ENCODE measurements around the gene SLC6A1.

Gene SLC6A1

DNA sequence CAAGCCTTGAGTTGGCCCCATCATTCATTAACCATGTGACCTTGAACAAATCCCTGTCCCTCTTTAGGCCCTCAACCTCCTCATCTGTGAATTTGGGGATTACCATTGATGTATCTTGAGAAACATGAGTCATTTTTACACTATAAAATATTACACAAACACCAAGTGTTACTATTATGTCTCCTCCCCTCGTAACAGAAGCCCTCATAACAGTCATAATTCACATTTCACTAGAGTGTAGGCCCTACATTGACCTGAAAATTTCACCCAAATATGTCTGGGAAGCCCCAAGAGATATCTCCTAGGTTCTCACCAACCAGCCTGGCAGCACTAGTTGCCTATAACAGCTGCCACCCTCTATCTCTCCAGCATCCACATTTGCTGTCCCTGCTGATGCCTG is 15.8 kb upstream of the SLC6A1 start:
- DNase-seq = no peak
- Histone ChIP-seq H3K9me3 (ENCODE audit: severe bottlenecking) (no peaks in the 10 kb centered on the region), H3K36me3 (no peaks in the 10 kb centered on the region), H3K4me3 (ENCODE audit: low read depth, low read length) (no peak overlapping the region), H3K27ac (no peak overlapping the region), H3K27me3 (ENCODE audit: insufficient read depth, low read depth, severe bottlenecking) (no peaks in the 10 kb centered on the region)
- TF ChIP-seq, protein P1, sequence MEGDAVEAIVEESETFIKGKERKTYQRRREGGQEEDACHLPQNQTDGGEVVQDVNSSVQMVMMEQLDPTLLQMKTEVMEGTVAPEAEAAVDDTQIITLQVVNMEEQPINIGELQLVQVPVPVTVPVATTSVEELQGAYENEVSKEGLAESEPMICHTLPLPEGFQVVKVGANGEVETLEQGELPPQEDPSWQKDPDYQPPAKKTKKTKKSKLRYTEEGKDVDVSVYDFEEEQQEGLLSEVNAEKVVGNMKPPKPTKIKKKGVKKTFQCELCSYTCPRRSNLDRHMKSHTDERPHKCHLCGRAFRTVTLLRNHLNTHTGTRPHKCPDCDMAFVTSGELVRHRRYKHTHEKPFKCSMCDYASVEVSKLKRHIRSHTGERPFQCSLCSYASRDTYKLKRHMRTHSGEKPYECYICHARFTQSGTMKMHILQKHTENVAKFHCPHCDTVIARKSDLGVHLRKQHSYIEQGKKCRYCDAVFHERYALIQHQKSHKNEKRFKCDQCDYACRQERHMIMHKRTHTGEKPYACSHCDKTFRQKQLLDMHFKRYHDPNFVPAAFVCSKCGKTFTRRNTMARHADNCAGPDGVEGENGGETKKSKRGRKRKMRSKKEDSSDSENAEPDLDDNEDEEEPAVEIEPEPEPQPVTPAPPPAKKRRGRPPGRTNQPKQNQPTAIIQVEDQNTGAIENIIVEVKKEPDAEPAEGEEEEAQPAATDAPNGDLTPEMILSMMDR (IDR thresholded peaks at IDR 0.05; ENCODE audit: low read depth, low read length) = no peak

DNA sequence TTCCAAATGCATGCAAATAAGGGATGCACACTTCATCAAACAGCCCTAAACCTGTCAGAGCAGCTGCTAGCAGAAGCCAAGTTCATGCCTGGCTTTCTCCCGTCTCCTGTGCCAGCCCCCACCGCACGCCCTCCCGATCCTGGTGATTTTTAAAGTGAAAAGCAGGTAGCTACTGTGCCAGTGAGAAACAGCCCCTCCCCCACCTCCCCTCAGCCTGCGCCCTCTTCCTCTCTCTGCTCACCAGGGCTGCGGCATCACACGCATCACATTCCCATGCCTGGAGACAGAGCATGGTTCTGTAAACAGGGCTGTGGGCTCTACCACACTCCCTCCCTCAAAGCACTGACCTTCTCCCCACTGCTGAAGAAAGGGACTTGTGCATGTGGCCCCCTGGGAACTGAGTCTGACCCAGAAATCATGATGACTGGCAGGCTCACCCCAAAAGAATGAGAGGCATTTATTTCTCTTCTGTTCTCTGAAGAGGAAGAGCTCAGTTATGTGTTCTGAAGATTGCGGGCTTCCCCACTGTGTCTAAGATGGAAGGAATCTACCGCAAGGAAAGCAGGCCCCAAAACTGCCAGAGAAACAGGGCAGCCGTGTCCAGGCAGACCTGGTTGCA is 14.5 kb upstream of the SLC6A1 start:
- Histone ChIP-seq H3K27ac (no peak overlapping the region), H3K9me3 (ENCODE audit: severe bottlenecking) (no peaks in the 10 kb centered on the region), H3K4me3 (ENCODE audit: low read depth, low read length) (no peak overlapping the region), H3K27me3 (ENCODE audit: insufficient read depth, low read depth, severe bottlenecking) (no peaks in the 10 kb centered on the region), H3K36me3 (no peaks in the 10 kb centered on the region)
- no peak for DNase-seq
- TF ChIP-seq, protein P1 (IDR thresholded peaks at IDR 0.05; ENCODE audit: low read depth, low read length) = no peak

DNA sequence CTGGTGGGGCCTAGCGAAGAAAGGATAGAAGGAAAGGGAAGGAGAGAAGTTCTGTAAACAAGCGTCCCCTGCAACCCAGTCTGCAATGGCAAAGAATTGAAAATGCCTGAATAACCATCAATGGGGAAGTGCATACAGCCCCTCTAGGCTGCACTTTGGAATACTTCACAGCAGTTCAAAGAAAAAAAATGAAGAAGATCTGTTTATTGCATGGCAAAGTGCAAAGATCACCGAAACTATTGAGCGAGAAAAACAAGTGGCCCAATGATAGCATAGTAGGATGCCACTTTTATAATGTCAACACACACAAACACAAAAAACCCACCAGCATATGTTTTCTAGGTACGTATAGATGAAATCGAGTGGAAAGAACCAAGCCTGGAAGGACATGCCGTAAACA is 13.6 kb upstream of the SLC6A1 start:
- no peaks in the 10 kb centered on the region for H3K36me3 ChIP-seq
- no peaks in the 10 kb centered on the region for H3K9me3 ChIP-seq (ENCODE audit: severe bottlenecking)
- H3K4me3 ChIP-seq (ENCODE audit: low read depth, low read length) = no peak overlapping the region
- H3K27me3 ChIP-seq (ENCODE audit: insufficient read depth, low read depth, severe bottlenecking) = no peaks in the 10 kb centered on the region
- DNase-seq = no peak
- H3K27ac ChIP-seq = no peak overlapping the region
- TF ChIP-seq, protein P1 (IDR thresholded peaks at IDR 0.05; ENCODE audit: low read depth, low read length) = no peak

DNA sequence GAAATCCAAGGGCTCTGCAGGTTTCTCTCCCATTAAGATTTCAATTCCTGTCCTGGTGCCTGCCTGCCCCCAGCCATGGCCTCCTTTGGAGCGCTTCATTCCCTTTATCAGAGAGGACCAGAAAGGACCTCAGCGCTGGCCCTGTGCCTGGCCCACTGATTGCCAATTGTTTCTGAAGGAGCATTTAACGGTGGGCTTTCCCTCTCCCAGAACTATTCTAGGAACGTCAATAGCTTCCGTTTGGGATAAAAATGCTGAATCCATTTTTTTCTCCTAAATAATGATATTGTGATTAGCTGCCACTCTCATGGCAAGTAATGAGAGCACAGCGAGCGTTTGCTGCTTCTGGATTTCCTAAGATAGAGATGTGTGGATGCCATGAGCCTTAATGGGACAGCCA is 12.2 kb upstream of the SLC6A1 start:
- H3K27me3 ChIP-seq (ENCODE audit: insufficient read depth, low read depth, severe bottlenecking) = no peaks in the 10 kb centered on the region
- no peak for DNase-seq
- H3K27ac ChIP-seq = no peak overlapping the region
- TF ChIP-seq, protein P1 (IDR thresholded peaks at IDR 0.05; ENCODE audit: low read depth, low read length) = no peak
- no peak overlapping the region for H3K4me3 ChIP-seq (ENCODE audit: low read depth, low read length)
- no peaks in the 10 kb centered on the region for H3K36me3 ChIP-seq
- H3K9me3 ChIP-seq (ENCODE audit: severe bottlenecking) = no peaks in the 10 kb centered on the region

DNA sequence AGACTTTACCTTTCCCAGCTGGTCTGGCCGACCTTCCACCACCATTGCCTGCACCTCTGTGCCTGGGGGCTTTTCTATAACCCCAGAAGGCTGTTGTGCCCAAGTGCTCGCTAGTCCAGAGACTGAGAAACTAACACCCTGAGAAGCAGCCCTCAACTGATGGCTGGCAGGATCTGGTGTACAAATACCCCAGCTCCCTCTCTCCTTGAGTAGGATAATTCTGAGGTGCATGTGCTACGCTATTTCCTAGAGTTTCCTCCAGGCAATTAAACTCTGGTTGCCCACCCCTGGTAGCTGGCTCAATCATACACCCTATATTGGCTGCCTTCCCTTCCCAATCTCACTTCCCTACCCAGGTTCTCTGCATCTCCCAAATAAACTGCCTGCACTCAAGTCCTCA is 11.5 kb upstream of the SLC6A1 start:
- TF ChIP-seq, protein P1 (IDR thresholded peaks at IDR 0.05; ENCODE audit: low read depth, low read length) = no peak
- DNase-seq = no peak
- H3K4me3 ChIP-seq (ENCODE audit: low read depth, low read length) = no peak overlapping the region
- no peaks in the 10 kb centered on the region for H3K9me3 ChIP-seq (ENCODE audit: severe bottlenecking)
- no peak overlapping the region for H3K27ac ChIP-seq
- H3K36me3 ChIP-seq = no peaks in the 10 kb centered on the region
- H3K27me3 ChIP-seq (ENCODE audit: insufficient read depth, low read depth, severe bottlenecking) = no peaks in the 10 kb centered on the region

DNA sequence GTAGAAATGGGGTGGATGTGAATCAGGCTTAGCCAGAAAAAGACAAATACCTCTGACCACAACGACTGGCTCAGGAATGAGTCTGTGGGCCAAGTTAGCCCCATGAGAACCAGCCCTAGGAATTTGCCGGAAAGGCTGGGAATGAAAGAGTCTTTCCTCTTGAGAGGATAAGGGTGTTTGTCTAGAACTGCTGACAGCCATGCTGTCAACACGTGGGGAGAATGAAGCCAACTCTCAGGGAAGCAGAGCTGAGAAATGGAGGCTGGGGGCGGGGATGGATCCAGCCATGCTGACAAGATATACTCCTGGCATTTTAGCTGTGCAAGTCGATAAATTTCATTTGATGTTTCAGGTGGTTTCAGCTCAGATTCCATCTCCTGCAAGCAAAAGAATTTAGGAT is 10.6 kb upstream of the SLC6A1 start:
- Histone ChIP-seq H3K4me3 (ENCODE audit: low read depth, low read length) (no peak overlapping the region), H3K27ac (no peak overlapping the region), H3K9me3 (ENCODE audit: severe bottlenecking) (no peaks in the 10 kb centered on the region), H3K27me3 (ENCODE audit: insufficient read depth, low read depth, severe bottlenecking) (no peaks in the 10 kb centered on the region), H3K36me3 (no peaks in the 10 kb centered on the region)
- DNase-seq = no peak
- TF ChIP-seq, protein P1 (IDR thresholded peaks at IDR 0.05; ENCODE audit: low read depth, low read length) = no peak
